ENCODE results near the gene PPFIA4.
"Not testable (repeated sequence)": the region's sequence is repeated elsewhere in the genome, so short reads cannot be mapped to it uniquely, and the experiment has no call there.

Gene PPFIA4

DNA sequence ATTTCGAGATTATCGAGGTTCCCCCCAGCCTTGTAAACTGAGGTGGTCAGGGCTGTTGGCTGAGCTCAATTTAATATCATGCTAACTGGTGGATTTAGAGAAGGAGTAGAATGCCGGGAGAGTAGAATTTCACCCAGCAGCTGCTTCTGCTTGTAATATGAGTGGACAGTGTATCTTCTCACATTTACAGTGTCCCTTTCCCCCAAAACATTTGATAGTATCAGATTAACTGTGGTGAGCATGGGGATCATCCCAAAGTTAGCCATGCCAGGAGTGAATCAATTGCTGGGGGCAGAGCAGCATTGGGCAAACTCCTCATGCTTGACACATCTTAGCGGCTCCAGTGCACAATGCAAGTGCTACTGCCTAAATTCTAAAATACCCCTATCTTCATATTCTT, 9.2 kb upstream of the PPFIA4 start:
- no peak for TF ChIP-seq EZH2 (IDR thresholded peaks at IDR 0.05; ENCODE audit: borderline replicate concordance, low read depth, low read length, severe bottlenecking)
- TF ChIP-seq, protein P1, sequence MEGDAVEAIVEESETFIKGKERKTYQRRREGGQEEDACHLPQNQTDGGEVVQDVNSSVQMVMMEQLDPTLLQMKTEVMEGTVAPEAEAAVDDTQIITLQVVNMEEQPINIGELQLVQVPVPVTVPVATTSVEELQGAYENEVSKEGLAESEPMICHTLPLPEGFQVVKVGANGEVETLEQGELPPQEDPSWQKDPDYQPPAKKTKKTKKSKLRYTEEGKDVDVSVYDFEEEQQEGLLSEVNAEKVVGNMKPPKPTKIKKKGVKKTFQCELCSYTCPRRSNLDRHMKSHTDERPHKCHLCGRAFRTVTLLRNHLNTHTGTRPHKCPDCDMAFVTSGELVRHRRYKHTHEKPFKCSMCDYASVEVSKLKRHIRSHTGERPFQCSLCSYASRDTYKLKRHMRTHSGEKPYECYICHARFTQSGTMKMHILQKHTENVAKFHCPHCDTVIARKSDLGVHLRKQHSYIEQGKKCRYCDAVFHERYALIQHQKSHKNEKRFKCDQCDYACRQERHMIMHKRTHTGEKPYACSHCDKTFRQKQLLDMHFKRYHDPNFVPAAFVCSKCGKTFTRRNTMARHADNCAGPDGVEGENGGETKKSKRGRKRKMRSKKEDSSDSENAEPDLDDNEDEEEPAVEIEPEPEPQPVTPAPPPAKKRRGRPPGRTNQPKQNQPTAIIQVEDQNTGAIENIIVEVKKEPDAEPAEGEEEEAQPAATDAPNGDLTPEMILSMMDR (IDR thresholded peaks at IDR 0.05; ENCODE audit: borderline replicate concordance, extremely low read depth, low read length, poor library complexity, severe bottlenecking): no peak
- Histone ChIP-seq H3K4me3 (ENCODE audit: low read depth in 1 of 2, low read length in 2 of 2) (no peak overlapping the region), H3K36me3 (ENCODE audit: insufficient read depth, low read length) (peaks cover 96% of the 10 kb centered on the region), H3K4me1 (ENCODE audit: insufficient read depth, low read length) (no peaks in the 10 kb centered on the region), H4K20me1 (ENCODE audit: insufficient read depth, low read length) (peaks cover 10% of the 10 kb centered on the region; the same call in 1 of the 2 replicates), H3K79me2 (ENCODE audit: insufficient read depth, low read length) (peaks cover 19% of the 10 kb centered on the region), H3K9ac (ENCODE audit: low read depth, low read length) (no peak overlapping the region), H3K27me3 (ENCODE audit: insufficient read depth, low read length, poor library complexity) (no peaks in the 10 kb centered on the region), H2AFZ (ENCODE audit: low read depth, low read length) (no peak overlapping the region), H3K27ac (ENCODE audit: low read length) (no peak overlapping the region), H3K9me3 (ENCODE audit: insufficient read depth, low read length, severe bottlenecking) (no peaks in the 10 kb centered on the region), H3K4me2 (ENCODE audit: insufficient read depth, low read length) (no peak overlapping the region)
- DNase-seq (no peak), ATAC-seq (ENCODE audit: insufficient read depth, low read depth) (no peak)

DNA sequence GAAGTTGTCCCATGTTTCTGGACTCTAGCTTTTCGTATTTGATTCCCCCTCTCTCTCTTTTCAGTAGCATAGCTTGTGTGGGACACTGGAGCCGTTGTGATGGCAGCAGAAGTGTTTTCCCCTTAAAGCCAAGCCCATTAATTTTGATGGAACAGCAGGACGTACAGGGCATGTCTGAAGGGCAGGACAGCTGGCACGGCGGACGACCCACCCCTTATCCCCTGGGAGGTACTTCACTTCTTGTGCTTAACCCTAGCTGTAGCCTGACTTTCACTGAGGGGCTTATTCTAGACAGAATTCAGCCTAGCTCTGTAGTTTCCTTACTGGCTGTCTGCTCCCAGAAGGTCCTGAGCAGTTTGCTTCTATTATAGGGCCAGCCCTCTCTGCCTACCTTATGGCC, 8.6 kb upstream of the PPFIA4 start:
- H3K9me3 ChIP-seq (ENCODE audit: insufficient read depth, low read length, severe bottlenecking): no peaks in the 10 kb centered on the region
- ATAC-seq (ENCODE audit: insufficient read depth, low read depth) (no peak), DNase-seq (no peak)
- peaks cover 13% of the 10 kb centered on the region for H3K79me2 ChIP-seq (ENCODE audit: insufficient read depth, low read length)
- H3K9ac ChIP-seq (ENCODE audit: low read depth, low read length): no peak overlapping the region
- H3K4me3 ChIP-seq (ENCODE audit: low read depth in 1 of 2, low read length in 2 of 2): no peak overlapping the region
- H3K4me1 ChIP-seq (ENCODE audit: insufficient read depth, low read length): no peaks in the 10 kb centered on the region
- H3K4me2 ChIP-seq (ENCODE audit: insufficient read depth, low read length): no peak overlapping the region
- H2AFZ ChIP-seq (ENCODE audit: low read depth, low read length): no peak overlapping the region
- peaks cover 96% of the 10 kb centered on the region for H3K36me3 ChIP-seq (ENCODE audit: insufficient read depth, low read length)
- no peaks in the 10 kb centered on the region for H3K27me3 ChIP-seq (ENCODE audit: insufficient read depth, low read length, poor library complexity)
- H4K20me1 ChIP-seq (ENCODE audit: insufficient read depth, low read length): peaks cover 8% of the 10 kb centered on the region; the same call in 1 of the 2 replicates
- no peak overlapping the region for H3K27ac ChIP-seq (ENCODE audit: low read length)
- TF ChIP-seq EZH2 (IDR thresholded peaks at IDR 0.05; ENCODE audit: borderline replicate concordance, low read depth, low read length, severe bottlenecking): no peak
- TF ChIP-seq, protein P1 (IDR thresholded peaks at IDR 0.05; ENCODE audit: borderline replicate concordance, extremely low read depth, low read length, poor library complexity, severe bottlenecking): no peak

DNA sequence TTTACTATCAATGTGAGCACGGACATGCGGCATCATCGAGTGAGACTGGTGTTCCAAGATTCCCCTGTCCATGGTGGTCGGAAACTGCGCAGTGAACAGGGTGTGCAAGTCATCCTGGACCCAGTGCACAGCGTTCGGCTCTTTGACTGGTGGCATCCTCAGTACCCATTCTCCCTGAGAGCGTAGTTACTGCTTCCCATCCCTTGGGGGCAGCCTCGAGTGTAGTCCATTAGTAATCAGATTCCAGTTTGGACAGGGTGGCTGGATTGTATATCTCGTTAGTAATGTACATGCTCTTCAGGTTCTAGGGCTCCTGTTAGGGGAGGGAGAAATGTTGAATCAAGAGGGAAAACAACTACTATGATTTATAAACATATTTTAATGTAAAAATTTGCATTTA, 3.4 kb upstream of the PPFIA4 start:
- not testable (repeated sequence) for H4K20me1 ChIP-seq (ENCODE audit: insufficient read depth, low read length); H3K4me2 ChIP-seq (ENCODE audit: insufficient read depth, low read length); H3K79me2 ChIP-seq (ENCODE audit: insufficient read depth, low read length); H3K27ac ChIP-seq (ENCODE audit: low read length); DNase-seq; H3K27me3 ChIP-seq (ENCODE audit: insufficient read depth, low read length, poor library complexity); H3K9ac ChIP-seq (ENCODE audit: low read depth, low read length); H3K9me3 ChIP-seq (ENCODE audit: insufficient read depth, low read length, severe bottlenecking); H3K4me3 ChIP-seq (ENCODE audit: low read depth in 1 of 2, low read length in 2 of 2); H3K4me1 ChIP-seq (ENCODE audit: insufficient read depth, low read length); H2AFZ ChIP-seq (ENCODE audit: low read depth, low read length)
- H3K36me3 ChIP-seq (ENCODE audit: insufficient read depth, low read length): peaks cover 68% of the 10 kb centered on the region
- peak; percentile 59; the same call in 1 of the 3 replicates for ATAC-seq (ENCODE audit: insufficient read depth, low read depth)

DNA sequence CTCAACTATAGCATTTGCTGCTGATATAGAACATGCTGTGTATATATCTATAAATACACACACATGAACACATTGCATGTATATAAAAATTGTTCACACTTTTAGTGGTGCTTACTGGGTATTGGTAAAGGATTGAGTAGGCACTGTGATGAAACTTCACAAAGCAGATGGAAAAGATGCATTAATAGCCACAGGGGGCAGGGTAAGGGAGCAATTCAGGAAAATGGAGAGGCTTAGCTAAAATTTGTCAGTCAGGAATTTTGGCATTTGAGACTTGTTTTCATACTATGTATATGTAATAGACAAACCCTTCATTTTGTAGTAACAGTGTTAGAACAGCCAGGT, 633 bp upstream of the PPFIA4 start:
- no peak overlapping the region for H2AFZ ChIP-seq (ENCODE audit: low read depth, low read length)
- H3K36me3 ChIP-seq (ENCODE audit: insufficient read depth, low read length): peaks cover 41% of the 10 kb centered on the region
- no peak overlapping the region for H3K4me2 ChIP-seq (ENCODE audit: insufficient read depth, low read length)
- H3K27ac ChIP-seq (ENCODE audit: low read length): no peak overlapping the region
- TF ChIP-seq EZH2 (IDR thresholded peaks at IDR 0.05; ENCODE audit: borderline replicate concordance, low read depth, low read length, severe bottlenecking): no peak
- TF ChIP-seq, protein P1 (IDR thresholded peaks at IDR 0.05; ENCODE audit: borderline replicate concordance, extremely low read depth, low read length, poor library complexity, severe bottlenecking): no peak
- no peaks in the 10 kb centered on the region for H3K79me2 ChIP-seq (ENCODE audit: insufficient read depth, low read length)
- DNase-seq (no peak), ATAC-seq (ENCODE audit: insufficient read depth, low read depth) (no peak)
- H3K4me3 ChIP-seq (ENCODE audit: low read depth in 1 of 2, low read length in 2 of 2): no peak overlapping the region
- no peaks in the 10 kb centered on the region for H3K4me1 ChIP-seq (ENCODE audit: insufficient read depth, low read length)
- no peaks in the 10 kb centered on the region for H3K9me3 ChIP-seq (ENCODE audit: insufficient read depth, low read length, severe bottlenecking)
- no peaks in the 10 kb centered on the region for H4K20me1 ChIP-seq (ENCODE audit: insufficient read depth, low read length)
- no peaks in the 10 kb centered on the region for H3K27me3 ChIP-seq (ENCODE audit: insufficient read depth, low read length, poor library complexity)
- no peak overlapping the region for H3K9ac ChIP-seq (ENCODE audit: low read depth, low read length)

Measured in DND-41 (cell line).